GM12892 (cell line): ENCODE results near the gene GJA3.

ENCODE experiments used
- DNase-seq: peaks from one replicate; pipeline ENCODE4 v3.0.0; 2011; ENCODE audit not compliant: insufficient read length
- FAIRE-seq: peaks from 2 replicates; lab custom pipeline; 2011; peaks lifted over from hg19 to GRCh38; lab: Jason Lieb, UNC
- POLR2A ChIP-seq: IDR thresholded peaks from 2 replicates; pipeline ENCODE4 v1.6.1; 2011; ENCODE audit warnings: low read depth, low read length, control low read depth
- POLR2AphosphoS5 ChIP-seq: IDR thresholded peaks from 2 replicates; pipeline ENCODE4 v1.6.1; 2011; ENCODE audit warnings: low read depth, low read length, control low read depth
- TAF1 ChIP-seq: IDR thresholded peaks from 2 replicates; pipeline ENCODE4 v1.6.1; 2011; ENCODE audit warnings: low read depth, mild to moderate bottlenecking, control low read depth, low read length, borderline replicate concordance

The GJA3 gene

DNA sequence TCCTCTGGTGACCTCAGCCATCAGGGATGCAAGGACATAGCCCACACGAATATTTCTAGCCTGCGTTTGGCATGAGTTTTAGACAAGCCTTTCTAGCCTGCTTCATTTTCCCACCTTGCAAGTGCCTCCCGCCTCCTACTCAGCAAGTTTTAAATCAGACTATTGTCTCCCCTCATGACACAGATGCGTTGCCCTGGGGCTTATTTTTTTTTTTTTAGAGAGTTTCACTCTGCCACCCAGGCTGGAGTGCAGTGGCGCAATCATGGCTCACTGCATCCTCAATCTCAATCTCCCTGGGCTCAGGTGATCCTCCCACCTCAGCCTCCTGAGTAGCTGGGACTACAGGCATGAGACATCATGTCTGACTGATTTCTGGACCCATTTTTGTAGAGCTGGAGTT lies 17.3 kb upstream of the GJA3 start:
- TF ChIP-seq TAF1, result no peak
- TF ChIP-seq POLR2A, result no peak
- no peak for TF ChIP-seq POLR2AphosphoS5
- DNase-seq (no peak), FAIRE-seq (no peak)

DNA sequence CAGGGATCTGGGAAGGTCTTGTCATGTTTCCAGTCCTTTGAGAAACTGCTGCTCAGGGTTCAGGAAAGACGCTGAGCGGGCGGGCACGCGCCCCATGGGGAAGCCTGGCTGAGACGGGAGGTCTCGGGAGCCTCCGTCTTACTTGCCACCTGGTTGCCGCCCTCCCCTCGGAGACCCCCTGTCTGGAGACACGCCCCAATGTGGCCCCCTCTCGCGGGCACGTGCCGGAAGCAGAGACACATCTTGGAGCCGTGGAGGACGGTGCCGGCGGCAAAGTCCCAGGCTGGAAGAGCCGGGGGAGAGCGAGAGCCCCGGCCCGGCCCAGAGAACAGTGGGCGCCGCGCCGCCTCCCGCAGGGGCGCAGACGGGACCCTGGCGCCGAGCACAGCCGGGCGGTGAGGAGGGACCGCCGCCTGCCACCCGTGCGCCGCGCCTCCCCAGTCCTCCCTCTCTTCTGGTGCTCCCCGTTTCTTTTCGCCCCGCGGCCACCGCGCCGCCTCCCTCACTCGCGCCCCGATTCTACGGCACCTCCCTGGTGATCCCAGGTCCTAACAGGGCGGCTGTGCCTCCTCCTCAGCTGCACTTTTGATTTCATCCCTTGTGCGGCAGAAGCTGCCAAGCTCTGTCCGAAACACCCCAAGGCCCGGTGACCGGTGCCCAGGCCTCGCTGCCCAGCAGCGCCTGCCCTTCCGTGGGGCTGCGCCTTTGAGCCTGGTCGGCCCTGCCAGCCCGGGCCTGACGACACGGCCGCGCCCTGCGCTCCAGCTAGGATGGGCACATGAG lies 16.4 kb upstream of the GJA3 start:
- TF ChIP-seq POLR2A, result no peak
- TF ChIP-seq TAF1, result no peak
- no peak for TF ChIP-seq POLR2AphosphoS5
- FAIRE-seq, result no peak
- DNase-seq, result no peak

DNA sequence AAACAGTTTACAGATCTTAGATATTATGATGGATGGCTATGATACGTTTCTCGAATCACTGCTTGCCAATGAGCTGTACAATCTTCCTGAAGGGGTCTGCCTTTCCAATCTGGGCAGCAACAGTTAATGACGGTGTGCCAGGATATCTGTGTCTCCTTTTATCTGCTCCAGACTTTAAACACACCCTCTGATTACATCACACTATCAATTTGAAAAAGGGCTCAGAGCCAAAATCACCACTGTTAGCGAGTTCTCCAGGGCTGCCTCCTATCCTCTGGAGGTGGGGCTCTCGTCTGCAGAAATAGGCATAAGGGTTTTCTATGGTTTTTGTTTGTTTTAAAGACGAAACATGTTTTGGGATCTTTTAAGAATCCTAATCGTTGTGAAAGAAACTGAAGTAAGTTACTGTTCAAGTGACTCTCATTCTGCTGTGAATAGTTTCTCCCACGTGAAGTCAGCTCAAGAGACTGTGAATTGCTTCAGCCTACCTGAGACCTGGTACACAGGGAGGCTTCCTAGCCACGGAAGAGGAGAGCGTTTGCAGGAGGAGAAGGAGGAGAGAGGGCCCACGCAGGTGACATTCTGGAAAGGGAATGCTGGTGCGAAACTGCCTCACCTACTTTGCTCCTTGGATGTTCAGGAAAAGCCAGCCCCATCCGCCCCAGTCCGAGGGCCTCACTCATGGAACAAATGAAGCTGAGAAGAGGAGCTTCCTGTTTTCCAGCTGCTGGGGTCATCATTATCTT lies 15.2 kb upstream of the GJA3 start:
- FAIRE-seq (no peak), DNase-seq (no peak)
- no peak for TF ChIP-seq POLR2A
- TF ChIP-seq POLR2AphosphoS5, result no peak
- no peak for TF ChIP-seq TAF1

DNA sequence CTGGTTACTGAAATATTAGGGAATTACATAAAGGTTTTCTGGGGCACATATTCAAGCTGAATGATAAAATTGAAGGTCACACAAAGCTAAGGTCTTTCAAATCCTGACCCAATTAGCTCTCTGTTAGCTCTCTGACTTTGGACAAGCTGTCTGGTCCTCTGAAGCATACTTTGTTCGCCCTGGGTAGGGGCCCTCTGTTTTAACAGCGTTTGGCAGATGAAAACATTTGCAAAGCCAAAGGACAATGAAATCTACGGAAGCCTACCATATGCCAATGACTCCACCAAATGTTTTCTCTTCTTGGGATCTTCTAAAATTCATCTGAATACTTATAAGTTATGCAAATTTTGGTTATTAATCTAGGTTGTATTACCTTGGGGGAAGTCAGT lies 14.5 kb upstream of the GJA3 start:
- DNase-seq (no peak), FAIRE-seq (no peak)
- TF ChIP-seq POLR2A, result no peak
- no peak for TF ChIP-seq POLR2AphosphoS5
- no peak for TF ChIP-seq TAF1

DNA sequence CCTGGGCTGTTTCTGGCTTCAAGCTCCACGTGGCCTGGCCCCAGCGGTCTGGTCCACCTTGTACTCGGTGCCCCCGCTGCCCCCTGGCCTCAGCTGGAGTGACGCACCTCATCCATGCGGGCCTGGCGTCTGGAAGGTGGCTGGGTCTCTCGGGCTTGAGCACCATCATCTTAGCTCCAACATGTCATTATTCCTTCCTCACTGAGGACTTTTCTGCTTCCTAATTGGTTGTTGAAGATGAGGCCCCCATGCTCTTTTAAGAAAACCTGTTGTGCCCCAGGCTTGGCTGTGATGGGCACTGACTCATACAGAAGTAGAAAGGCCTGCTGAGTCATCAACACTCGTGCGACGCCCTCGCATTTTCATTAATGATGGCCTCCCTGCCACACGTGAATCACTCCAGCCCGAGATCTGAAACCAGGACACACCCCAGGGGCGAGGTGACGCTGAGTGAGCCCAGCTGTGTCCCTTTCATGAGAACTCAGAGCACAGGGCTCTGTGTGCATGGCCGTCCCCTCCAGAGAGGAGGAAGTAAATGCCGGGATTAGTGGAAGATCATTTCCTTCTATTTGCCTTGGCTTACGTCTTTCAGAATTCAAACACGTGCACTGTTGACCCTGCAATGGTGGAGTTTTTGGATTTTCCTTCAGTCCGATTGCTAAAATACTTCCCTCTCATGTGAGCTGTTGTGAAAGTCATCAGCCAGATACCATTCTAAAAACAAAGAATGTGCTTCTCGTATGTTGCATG lies 14.0 kb upstream of the GJA3 start:
- DNase-seq (peak; percentile 61), FAIRE-seq (peak; percentile 96)
- TF ChIP-seq POLR2AphosphoS5 (no peak), TAF1 (no peak), POLR2A (no peak)

DNA sequence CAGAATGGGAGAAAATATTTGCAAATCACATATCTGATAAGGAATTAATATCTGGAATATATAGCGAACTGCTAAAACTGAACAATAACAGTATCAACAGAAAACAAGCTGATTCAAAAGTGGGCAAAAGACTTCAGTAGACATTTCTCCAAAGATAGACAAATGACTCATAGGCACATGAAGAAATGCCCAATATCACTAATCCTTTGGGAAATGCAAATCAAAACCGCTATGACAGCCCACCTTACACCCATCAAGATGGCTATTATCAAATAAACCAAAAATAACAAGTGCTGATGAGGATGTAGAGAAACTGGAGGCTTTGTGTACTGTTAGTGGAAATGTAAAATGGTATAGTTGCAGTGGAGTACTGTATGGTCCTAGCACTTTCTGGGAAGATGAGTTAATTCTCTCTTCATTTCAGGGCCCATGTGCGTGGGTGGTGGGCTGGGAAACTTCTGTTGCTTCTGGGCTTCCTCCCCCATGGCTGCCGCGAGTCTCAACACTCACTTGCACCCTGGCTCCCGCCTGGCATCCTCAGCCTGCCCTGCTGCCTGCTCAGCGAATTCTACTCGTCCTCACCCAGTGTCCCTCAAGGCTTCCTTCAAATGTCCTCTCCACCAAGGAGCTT lies 12.4 kb upstream of the GJA3 start:
- peak; percentile 68 for FAIRE-seq
- no peak for DNase-seq
- TF ChIP-seq TAF1, result no peak
- no peak for TF ChIP-seq POLR2AphosphoS5

DNA sequence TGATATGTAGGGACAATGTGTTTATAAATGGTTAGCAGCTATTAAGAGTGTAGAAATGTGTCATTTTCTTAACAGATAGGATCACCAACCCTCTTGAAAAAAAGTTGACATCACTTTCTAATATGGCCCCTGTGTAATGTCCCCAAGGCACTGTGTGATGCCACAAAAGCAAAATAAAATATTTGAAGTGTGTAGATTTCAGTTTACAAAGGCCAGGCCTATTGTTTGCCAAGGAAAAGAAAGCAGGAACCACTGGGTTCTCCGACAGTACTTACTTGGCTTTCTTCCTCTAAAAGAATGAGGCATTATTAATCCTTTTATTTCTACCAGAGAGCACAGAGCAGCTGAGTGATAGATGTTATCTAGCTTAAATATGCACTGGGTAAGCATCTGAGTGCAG lies 10.5 kb upstream of the GJA3 start:
- TF ChIP-seq POLR2A (no peak), POLR2AphosphoS5 (no peak), TAF1 (no peak)
- no peak for DNase-seq
- FAIRE-seq, result no peak

DNA sequence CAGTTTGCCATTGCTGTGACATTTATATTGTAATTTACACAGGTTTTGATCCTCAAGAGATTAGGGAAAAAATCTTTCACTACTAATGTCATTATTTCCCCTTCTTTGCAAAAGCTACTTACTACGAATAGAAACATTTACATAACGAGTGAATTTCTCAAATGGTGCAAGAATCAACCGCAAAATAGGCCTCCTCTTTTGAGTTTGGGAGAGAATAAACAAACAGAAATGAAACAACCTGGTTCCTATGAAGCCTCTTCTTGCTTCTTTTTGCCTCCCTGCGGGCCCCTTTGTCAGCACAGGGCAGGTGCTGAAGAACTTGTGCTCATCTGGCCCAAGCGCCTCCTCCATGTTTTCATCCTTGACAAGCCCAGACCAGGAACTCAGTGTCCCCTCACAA lies 10.1 kb upstream of the GJA3 start:
- no peak for DNase-seq
- FAIRE-seq, result no peak
- no peak for TF ChIP-seq TAF1
- no peak for TF ChIP-seq POLR2AphosphoS5
- TF ChIP-seq POLR2A, result no peak

DNA sequence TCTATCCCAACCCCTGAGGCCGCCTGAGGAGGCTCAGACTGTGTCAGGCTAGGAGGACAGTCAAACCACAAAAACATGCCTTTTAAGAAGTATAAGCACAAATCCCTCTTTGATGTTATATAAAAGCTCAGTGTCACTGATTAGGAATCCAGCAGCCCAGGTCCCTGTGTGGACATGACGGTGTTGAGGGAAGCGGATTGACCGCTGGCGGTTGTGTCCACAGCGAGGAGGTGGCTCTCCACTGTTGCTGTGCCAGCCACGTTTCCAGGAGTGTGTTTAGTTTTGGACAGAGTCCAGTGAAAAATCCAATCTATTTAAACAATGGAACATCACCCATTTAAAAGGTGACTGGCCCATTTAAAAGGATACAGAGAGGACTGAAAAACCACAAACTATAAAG lies 7.5 kb upstream of the GJA3 start:
- DNase-seq (no peak), FAIRE-seq (no peak)
- no peak for TF ChIP-seq POLR2A
- no peak for TF ChIP-seq TAF1
- no peak for TF ChIP-seq POLR2AphosphoS5

DNA sequence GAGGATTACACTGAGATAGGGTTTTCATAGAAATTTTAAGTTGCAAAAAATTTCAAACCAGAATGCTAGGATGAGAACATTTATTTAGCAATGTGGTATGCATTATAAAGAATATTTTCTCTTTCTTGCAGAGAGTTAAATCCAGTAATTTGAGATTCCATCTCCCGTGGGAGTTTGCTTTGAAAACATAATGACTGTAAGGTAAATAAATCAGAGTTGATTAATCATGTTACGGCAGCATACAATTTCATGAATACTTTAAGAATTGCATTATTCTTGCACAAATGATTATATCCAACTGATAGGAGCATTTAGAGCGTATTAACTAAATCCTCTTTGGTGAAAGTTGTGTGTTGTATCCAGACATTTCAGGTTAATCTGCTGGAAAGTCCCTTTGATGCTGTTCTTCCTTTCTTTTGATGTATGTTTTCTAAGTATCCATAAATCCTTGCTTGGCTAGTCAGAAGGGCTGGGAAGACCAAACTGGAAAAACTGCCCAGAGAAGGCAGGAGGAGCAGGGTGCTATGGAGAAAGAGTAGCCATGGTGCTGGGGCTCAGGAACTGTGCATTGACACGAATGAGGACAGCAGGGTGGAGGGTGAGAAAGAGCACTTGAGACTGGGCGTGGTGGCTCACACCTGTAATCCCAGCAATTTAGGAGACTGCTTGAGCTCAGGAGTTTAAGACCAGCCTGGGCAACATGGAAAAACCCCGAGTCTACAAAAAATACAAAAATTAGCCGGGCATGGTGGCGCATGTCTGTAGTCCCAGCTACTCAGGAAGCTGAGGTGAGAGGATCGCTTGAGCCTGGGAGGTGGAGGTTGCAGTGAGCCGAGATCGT lies 4.8 kb upstream of the GJA3 start:
- no peak for FAIRE-seq
- TF ChIP-seq POLR2A, result no peak
- no peak for TF ChIP-seq POLR2AphosphoS5
- TF ChIP-seq TAF1, result no peak

DNA sequence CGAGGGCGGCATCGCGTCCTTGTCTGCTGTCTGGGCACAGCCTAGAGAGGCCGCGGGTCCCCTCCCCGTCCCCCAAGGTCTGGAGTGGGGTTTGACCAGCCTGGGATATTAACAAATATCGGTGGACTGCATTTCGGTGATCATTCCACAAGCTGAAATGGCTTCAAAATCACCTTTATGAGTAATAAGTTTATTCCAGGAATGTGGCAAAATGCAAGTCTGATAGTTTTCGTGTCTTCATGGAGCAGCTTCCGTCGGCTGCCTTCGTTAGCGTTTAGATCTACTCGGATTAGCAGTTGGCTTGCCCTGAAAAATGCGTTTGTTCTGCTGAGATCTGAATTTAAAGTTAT lies 1.1 kb upstream of the GJA3 start:
- FAIRE-seq (no peak), DNase-seq (no peak)
- TF ChIP-seq TAF1 (no peak), POLR2A (no peak), POLR2AphosphoS5 (no peak)

More for the DNA sequence above, 4.8 kb upstream of the GJA3 start:
- no peak for DNase-seq
